Measurements from ENCODE around the gene ARHGEF12. TPM values are rescaled to one million over a fixed set of nuclear protein-coding genes. Genes with fewer than 3 reads are reported as not detected.

Gene ARHGEF12
- total RNA-seq, 3 donors from 2014 or later, result 88.2 to 119 (median 114) TPM

DNA sequence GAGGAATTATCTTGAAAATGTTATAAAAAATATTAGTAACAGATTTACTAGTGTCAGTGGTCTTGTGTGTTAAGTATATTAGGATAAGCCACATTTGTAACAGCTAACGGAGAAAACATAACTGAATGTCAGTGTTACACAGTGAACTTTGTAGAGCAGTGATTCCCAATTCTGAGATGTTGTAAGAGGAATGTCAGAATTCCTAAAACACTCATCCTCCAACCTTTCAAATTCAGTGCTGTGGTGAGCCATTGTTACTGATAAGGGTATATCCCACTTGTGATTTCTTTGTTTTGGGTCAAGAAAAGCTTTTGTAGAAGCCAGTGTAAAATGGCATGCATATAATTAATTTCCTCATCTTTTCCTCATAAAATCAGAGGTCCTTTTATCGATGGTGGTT is 61.9 kb downstream of the ARHGEF12 start:
- Histone ChIP-seq H3K4me1 (ENCODE audit: low read depth) (peaks cover 14% of the 10 kb centered on the region), H3K36me3 (ENCODE audit: low read depth) (no peaks in the 10 kb centered on the region), H3K9me3 (no peaks in the 10 kb centered on the region), H3K4me3 (no peak overlapping the region)
- ATAC-seq (no peak), DNase-seq (no peak)
- intact Hi-C loops (cut with DNase I, micrococcal nuclease), result loop anchor here in 1 of 2 donors (10.0 kb wide), 1 partner anchor 53 kb away; no protein-coding TSS in a partner anchor
- TF ChIP-seq, protein P1, sequence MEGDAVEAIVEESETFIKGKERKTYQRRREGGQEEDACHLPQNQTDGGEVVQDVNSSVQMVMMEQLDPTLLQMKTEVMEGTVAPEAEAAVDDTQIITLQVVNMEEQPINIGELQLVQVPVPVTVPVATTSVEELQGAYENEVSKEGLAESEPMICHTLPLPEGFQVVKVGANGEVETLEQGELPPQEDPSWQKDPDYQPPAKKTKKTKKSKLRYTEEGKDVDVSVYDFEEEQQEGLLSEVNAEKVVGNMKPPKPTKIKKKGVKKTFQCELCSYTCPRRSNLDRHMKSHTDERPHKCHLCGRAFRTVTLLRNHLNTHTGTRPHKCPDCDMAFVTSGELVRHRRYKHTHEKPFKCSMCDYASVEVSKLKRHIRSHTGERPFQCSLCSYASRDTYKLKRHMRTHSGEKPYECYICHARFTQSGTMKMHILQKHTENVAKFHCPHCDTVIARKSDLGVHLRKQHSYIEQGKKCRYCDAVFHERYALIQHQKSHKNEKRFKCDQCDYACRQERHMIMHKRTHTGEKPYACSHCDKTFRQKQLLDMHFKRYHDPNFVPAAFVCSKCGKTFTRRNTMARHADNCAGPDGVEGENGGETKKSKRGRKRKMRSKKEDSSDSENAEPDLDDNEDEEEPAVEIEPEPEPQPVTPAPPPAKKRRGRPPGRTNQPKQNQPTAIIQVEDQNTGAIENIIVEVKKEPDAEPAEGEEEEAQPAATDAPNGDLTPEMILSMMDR (IDR thresholded peaks at IDR 0.05), result no peak

DNA sequence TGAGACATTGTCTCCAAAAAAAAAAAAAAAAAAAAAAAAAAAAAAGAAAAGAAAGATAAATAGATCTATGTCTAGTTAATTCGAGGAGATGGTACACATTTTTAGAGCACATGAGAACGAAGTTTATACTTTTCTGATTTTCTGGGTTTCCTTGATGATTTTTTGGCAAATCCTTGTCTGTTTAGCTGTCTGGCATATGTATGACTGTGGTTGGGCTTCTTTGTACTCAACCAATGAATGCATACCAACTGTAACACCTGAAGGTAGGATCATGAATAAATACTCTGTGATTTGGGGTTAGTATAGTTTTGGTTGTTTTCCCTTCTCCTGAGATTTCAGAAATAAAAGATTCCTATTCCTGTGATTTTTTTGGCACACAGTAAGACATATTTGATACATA is 63.1 kb downstream of the ARHGEF12 start:
- Histone ChIP-seq H3K4me1 (ENCODE audit: low read depth) (peaks cover 14% of the 10 kb centered on the region), H3K36me3 (ENCODE audit: low read depth) (no peaks in the 10 kb centered on the region), H3K9me3 (no peaks in the 10 kb centered on the region), H3K4me3 (no peak overlapping the region)
- TF ChIP-seq, protein P1 (IDR thresholded peaks at IDR 0.05), result no peak
- DNase-seq (no peak), ATAC-seq (no peak)
- intact Hi-C loops (cut with DNase I, micrococcal nuclease), result loop anchor here in 1 of 2 donors (10.0 kb wide), 1 partner anchor 55 kb away; no protein-coding TSS in a partner anchor

DNA sequence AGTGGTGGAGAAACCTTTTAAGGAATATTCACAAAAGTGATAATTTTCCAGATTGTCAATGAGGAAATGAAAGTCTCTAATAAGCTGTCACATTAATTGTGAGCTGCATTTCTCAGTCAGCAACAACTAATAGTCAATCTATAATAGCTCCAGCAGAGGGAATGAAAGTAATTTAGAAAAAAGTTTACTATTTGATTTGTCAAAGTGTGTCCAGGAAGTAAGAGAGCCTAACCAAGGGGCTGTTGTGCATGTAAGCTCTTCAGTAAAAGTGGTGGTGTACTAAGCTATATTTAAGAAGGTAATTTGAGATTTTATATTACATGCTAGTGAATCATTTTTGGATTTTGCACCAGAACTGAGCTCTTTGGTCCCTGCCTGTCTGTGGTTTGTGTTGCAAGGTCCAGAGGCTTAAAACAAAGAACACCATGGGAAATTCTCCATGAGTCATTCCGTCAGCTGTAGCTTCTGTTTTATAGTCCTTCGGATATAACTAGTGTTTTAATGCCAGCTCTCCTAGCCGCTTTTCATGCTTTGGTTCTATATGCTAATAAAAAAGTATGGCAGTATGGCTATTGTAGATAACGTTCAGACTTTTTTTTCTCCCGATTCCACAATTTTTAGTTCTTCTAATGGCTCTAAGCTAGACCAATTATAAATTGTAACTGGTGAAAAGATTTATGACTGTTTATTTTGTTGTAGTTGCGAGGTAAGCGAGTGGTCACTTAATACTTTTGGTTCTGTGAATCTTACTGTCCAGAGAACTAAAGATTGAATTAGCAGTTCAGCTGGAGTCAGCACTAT is 64.6 kb downstream of the ARHGEF12 start:
- TF ChIP-seq, protein P1 (IDR thresholded peaks at IDR 0.05), result no peak
- intact Hi-C loops (cut with DNase I, micrococcal nuclease), result no loop called here
- H3K36me3 ChIP-seq (ENCODE audit: low read depth), result no peaks in the 10 kb centered on the region
- H3K4me3 ChIP-seq, result no peak overlapping the region
- peaks cover 14% of the 10 kb centered on the region for H3K4me1 ChIP-seq (ENCODE audit: low read depth)
- H3K9me3 ChIP-seq, result no peaks in the 10 kb centered on the region
- DNase-seq (peak in 1 of 3 donors; percentile 47), ATAC-seq (peak; percentile 100)

DNA sequence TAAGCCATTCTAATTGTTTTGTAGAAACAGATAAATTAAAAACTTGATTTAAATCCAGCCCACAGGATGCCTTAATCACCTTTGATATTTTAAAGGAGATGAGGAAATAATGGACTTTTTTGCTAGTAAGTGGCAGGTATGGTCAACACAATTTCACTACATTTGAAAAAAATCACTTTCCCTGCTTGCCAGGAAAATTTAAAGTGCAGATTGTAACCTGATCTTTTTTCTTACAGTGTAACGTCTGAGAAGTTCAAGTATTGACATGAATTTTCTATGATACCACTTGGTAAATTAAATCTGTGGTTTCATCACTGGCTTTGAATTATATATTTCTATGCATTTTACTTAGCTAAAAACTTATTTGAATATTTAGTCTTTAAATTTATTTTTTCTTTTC is 65.3 kb downstream of the ARHGEF12 start:
- DNase-seq (no peak), ATAC-seq (no peak)
- Histone ChIP-seq H3K4me1 (ENCODE audit: low read depth) (peaks cover 14% of the 10 kb centered on the region), H3K4me3 (no peak overlapping the region), H3K36me3 (ENCODE audit: low read depth) (no peaks in the 10 kb centered on the region), H3K9me3 (no peaks in the 10 kb centered on the region)
- intact Hi-C loops (cut with DNase I, micrococcal nuclease), result no loop called here
- TF ChIP-seq, protein P1 (IDR thresholded peaks at IDR 0.05), result no peak

DNA sequence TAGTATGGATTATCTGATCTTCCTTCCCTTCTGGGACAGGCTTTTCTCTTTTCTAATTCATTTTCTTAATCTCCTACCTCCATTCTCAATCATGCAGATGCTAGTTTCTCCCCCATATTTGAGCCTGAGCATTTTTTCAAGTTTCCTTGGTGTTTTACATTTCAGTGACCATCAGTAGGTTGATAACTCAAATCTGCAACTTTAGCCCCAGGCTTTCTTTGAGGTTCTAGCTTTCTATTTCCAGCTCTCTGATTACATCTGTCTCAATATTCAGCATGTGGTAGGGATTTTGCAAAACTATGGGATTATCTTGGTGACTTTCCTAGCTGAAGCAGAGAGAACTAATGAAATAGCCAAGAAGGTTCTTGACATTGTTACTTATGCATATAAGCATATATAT is 67.8 kb downstream of the ARHGEF12 start:
- TF ChIP-seq, protein P1 (IDR thresholded peaks at IDR 0.05), result no peak
- Histone ChIP-seq H3K9me3 (no peaks in the 10 kb centered on the region), H3K36me3 (ENCODE audit: low read depth) (no peaks in the 10 kb centered on the region), H3K4me3 (no peak overlapping the region), H3K4me1 (ENCODE audit: low read depth) (peaks cover 14% of the 10 kb centered on the region)
- intact Hi-C loops (cut with DNase I, micrococcal nuclease), result no loop called here
- DNase-seq (no peak), ATAC-seq (no peak)

Data from mucosa of descending colon (tissue), 3 donors.